Measurements from ENCODE around the gene DNM3.

GRCh38 chr1:172363852-172364251 is 522.6 kb downstream of the DNM3 start:
- TF ChIP-seq CTCF (conservative IDR thresholded peaks at IDR 0.05; ENCODE audit: low read depth, low read length) (no peak), EZH2 (IDR thresholded peaks at IDR 0.05; ENCODE audit: borderline replicate concordance, low read depth, low read length, poor library complexity, severe bottlenecking) (no peak)

Measured in A673 (cell line).